Neural cell (in vitro differentiated cells): ENCODE data around the gene RPL36AL. TPM values are rescaled to one million over a fixed set of nuclear protein-coding genes. Genes with fewer than 3 reads are reported as not detected.

Experiments
- polyA plus RNA-seq: library from polyadenylated mRNA; depleted of rRNA; stranded (reverse); fragments of >200 nt; gene quantifications from 2 replicates; pipeline ENCODE4 v1.2.3, GENCODE V29; 2014
- small RNA-seq, 3 experiments: library from RNA; depleted of rRNA; stranded (forward); fragments of <200 nt; gene quantifications; one replicate each; pipeline ENCODE3, GENCODE V24; 2012

Gene RPL36AL
- polyA plus RNA-seq, 1 donor from 2014 or later = 147 TPM

Small RNAs within 50 kb of the gene (small RNA-seq; reads per million reads assigned to genes)
- gene AL139099.3 = 0 reads per million in 3 experiments
- 0 reads per million in 3 experiments for gene AL139099.4
- 0 to 1.2 (median 0) reads per million in 3 experiments for gene RF00019

Other genes starting within 250 kb of the RPL36AL start
- 6,695 and 7,007 TPM in 2 replicates for gene RPS29, start 34.2 kb downstream of the RPL36AL start, polyA plus RNA-seq
- 4.4 TPM in 2 replicates for gene LRR1, start 21.7 kb downstream of the RPL36AL start, polyA plus RNA-seq
- gene MGAT2, start 173 bp upstream of the RPL36AL start, polyA plus RNA-seq = 23.7 and 24.7 TPM in 2 replicates
- 37.2 and 41.6 TPM in 2 replicates for gene DNAAF2, start 14.6 kb upstream of the RPL36AL start, polyA plus RNA-seq
- 2.8 and 7.9 TPM in 2 replicates for gene POLE2, start 67.6 kb upstream of the RPL36AL start, polyA plus RNA-seq
- 5.2 and 6.5 TPM in 2 replicates for gene KLHDC1, start 72.5 kb upstream of the RPL36AL start, polyA plus RNA-seq
- gene KLHDC2, start 147.5 kb upstream of the RPL36AL start, polyA plus RNA-seq = 290 and 305 TPM in 2 replicates
- gene NEMF, start 232.2 kb upstream of the RPL36AL start, polyA plus RNA-seq = 91.0 and 113 TPM in 2 replicates